Lower lobe of right lung (tissue), 2 donors: ENCODE data around the gene APH1B. TPM values are rescaled to one million over a fixed set of nuclear protein-coding genes. Genes with fewer than 3 reads are reported as not detected.

Experiments used
- ATAC-seq, 2 donors: fragments of 200-7000 bp; cut with Tn5 transposase; one replicate each; pipeline ENCODE4 v1.9.1; 2020 to 2022; ENCODE audit warnings: mild to moderate bottlenecking in 2 of 2, moderate library complexity in 2 of 2
- DNase-seq: peaks from one replicate; pipeline ENCODE4 v3.0.0-alpha.2; 2020
- H3K27ac ChIP-seq: fragments of 200-600 bp; one replicate; pipeline ENCODE4 v1.8.0; 2022
- H3K27me3 ChIP-seq: fragments of 200-600 bp; one replicate; pipeline ENCODE4 v1.8.0; 2022; ENCODE audit warnings: low read depth
- H3K36me3 ChIP-seq: fragments of 200-600 bp; one replicate; pipeline ENCODE4 v1.8.0; 2022; ENCODE audit warnings: mild to moderate bottlenecking
- H3K4me1 ChIP-seq: fragments of 200-600 bp; one replicate; pipeline ENCODE4 v1.8.0; 2022
- H3K4me3 ChIP-seq: fragments of 200-600 bp; one replicate; pipeline ENCODE4 v1.8.0; 2022; ENCODE audit warnings: mild to moderate bottlenecking
- H3K9me3 ChIP-seq: fragments of 200-600 bp; one replicate; pipeline ENCODE4 v1.8.0; 2022
- CTCF ChIP-seq: fragments of 200-600 bp; IDR thresholded peaks from one replicate; pipeline ENCODE4 v1.8.0; 2022; ENCODE audit warnings: antibody characterized with exemption, mild to moderate bottlenecking
- intact Hi-C: fragments of 100-400 bp; cut with DNase I; formaldehyde crosslinking; loops from one replicate; pipeline ENCODE4 v1.11.0; 2022
- total RNA-seq: library from RNA; stranded (reverse); fragmentation: NEBNext Ultra II Directional; extraction: Animal tissue kit (Norgen Biotek cat#: 25700); gene quantifications from one replicate; pipeline ENCODE4 v1.2.1, GENCODE V29; 2021
- donor health status: DM: no; HTN: yes; CAD: no; lungs with severe emphysema.

The APH1B gene
- total RNA-seq, 1 donor from 2014 or later = 31.0 TPM

GRCh38 chr15:63330926-63331325 lies 53.5 kb downstream of the APH1B start:
- Histone ChIP-seq H3K9me3 (no peaks in the 10 kb centered on the region), H3K4me3 (no peak overlapping the region), H3K36me3 (no peaks in the 10 kb centered on the region), H3K27me3 (no peaks in the 10 kb centered on the region), H3K27ac (no peak overlapping the region), H3K4me1 (no peaks in the 10 kb centered on the region)
- no peak for DNase-seq
- ATAC-seq = no peak
- intact Hi-C loops = no loop called here
- TF ChIP-seq CTCF = no peak

- TF ChIP-seq CTCF = no peak
- DNase-seq = no peak
- H3K4me3 ChIP-seq = no peak overlapping the region
- H3K4me1 ChIP-seq = no peaks in the 10 kb centered on the region
- no peak for ATAC-seq
- no peak overlapping the region for H3K27ac ChIP-seq
- intact Hi-C loops = no loop called here
- H3K27me3 ChIP-seq = no peaks in the 10 kb centered on the region
- no peaks in the 10 kb centered on the region for H3K9me3 ChIP-seq
- H3K36me3 ChIP-seq = no peaks in the 10 kb centered on the region
These were observed 54.1 kb downstream of the APH1B start for GRCh38 chr15:63331456-63331855.

- Histone ChIP-seq H3K4me3 (no peak overlapping the region), H3K36me3 (no peaks in the 10 kb centered on the region), H3K27me3 (no peaks in the 10 kb centered on the region), H3K4me1 (no peaks in the 10 kb centered on the region), H3K27ac (no peak overlapping the region), H3K9me3 (no peaks in the 10 kb centered on the region)
- intact Hi-C loops = no loop called here
- TF ChIP-seq CTCF = no peak
- DNase-seq (no peak), ATAC-seq (no peak)
These were observed 55.1 kb downstream of the APH1B start for GRCh38 chr15:63332367-63333124.

- H3K4me3 ChIP-seq = no peak overlapping the region
- H3K9me3 ChIP-seq = no peaks in the 10 kb centered on the region
- no peaks in the 10 kb centered on the region for H3K27me3 ChIP-seq
- TF ChIP-seq CTCF = no peak
- ATAC-seq (no peak), DNase-seq (no peak)
- H3K27ac ChIP-seq = no peak overlapping the region
- H3K36me3 ChIP-seq = no peaks in the 10 kb centered on the region
- intact Hi-C loops = no loop called here
- H3K4me1 ChIP-seq = no peaks in the 10 kb centered on the region
These were observed 57.4 kb downstream of the APH1B start for GRCh38 chr15:63334821-63335220.

- DNase-seq (no peak), ATAC-seq (no peak)
- H3K27ac ChIP-seq = no peak overlapping the region
- H3K27me3 ChIP-seq = no peaks in the 10 kb centered on the region
- no peak for TF ChIP-seq CTCF
- no peak overlapping the region for H3K4me3 ChIP-seq
- no peaks in the 10 kb centered on the region for H3K36me3 ChIP-seq
- H3K9me3 ChIP-seq = no peaks in the 10 kb centered on the region
- intact Hi-C loops = no loop called here
- no peaks in the 10 kb centered on the region for H3K4me1 ChIP-seq
These were observed 58.3 kb downstream of the APH1B start for GRCh38 chr15:63335543-63336240.
